H1 (cell line): ENCODE results near the gene LRRC61.

Experiments used
- BRCA1 ChIP-seq: IDR thresholded peaks from 2 replicates; pipeline ENCODE4 v1.6.1; 2012; ENCODE audit warnings: low read depth, low read length, improper control_type of control experiment
- CEBPB ChIP-seq: IDR thresholded peaks from 2 replicates; pipeline ENCODE4 v1.6.1; 2012; ENCODE audit warnings: low read depth, low read length
- CTBP2 ChIP-seq: IDR thresholded peaks from 2 replicates; pipeline ENCODE4 v1.7.0; 2011; ENCODE audit warnings: borderline replicate concordance, mild to moderate bottlenecking, moderate library complexity, mixed read lengths, low read length; ENCODE audit not compliant: insufficient read depth, insufficient read length
- CTCF ChIP-seq, 3 experiments: IDR thresholded peaks; 1 replicate in 2 of 3; 2 replicates in 1 of 3; pipeline versions ENCODE4 v1.5.1 to v1.6.1; 2011; ENCODE audit warnings: low read length in 3 of 3, mild to moderate bottlenecking in 3 of 3, inconsistent platforms in 2 of 3, low read depth in 1 of 3, moderate library complexity in 1 of 3; ENCODE audit not compliant: insufficient read depth in 1 of 3; ENCODE audit errors: control extremely low read depth in 1 of 3
- EGR1 ChIP-seq: IDR thresholded peaks from 2 replicates; pipeline ENCODE4 v1.6.1; 2011; ENCODE audit warnings: low read depth, low read length, borderline replicate concordance
- GABPA ChIP-seq: IDR thresholded peaks from 2 replicates; pipeline ENCODE4 v1.6.1; 2011; ENCODE audit warnings: mild to moderate bottlenecking, low read length, moderate library complexity, borderline replicate concordance; ENCODE audit not compliant: insufficient read depth
- JUN ChIP-seq: IDR thresholded peaks from 2 replicates; pipeline ENCODE4 v1.6.1; 2011; ENCODE audit warnings: low read depth, mild to moderate bottlenecking, improper control_type of control experiment, low read length
- PHF8 ChIP-seq: fragments of 200-600 bp; sonication (generic); conservative IDR thresholded peaks from 2 replicates; pipeline ENCODE4 v1.7.1; 2012; ENCODE audit warnings: low read depth, mild to moderate bottlenecking, inconsistent platforms, low read length, moderate library complexity
- POLR2A ChIP-seq, 2 experiments: IDR thresholded peaks; 1 replicate in 1 of 2; 2 replicates in 1 of 2; pipeline ENCODE4 v1.6.1; 2011; ENCODE audit warnings: low read depth in 2 of 2, low read length in 2 of 2, mild to moderate bottlenecking in 2 of 2; ENCODE audit errors: control extremely low read depth in 1 of 2
- POLR2AphosphoS5 ChIP-seq: IDR thresholded peaks from 2 replicates; pipeline ENCODE4 v1.6.1; 2011; ENCODE audit warnings: low read depth, low read length
- RAD21 ChIP-seq, 2 experiments: IDR thresholded peaks in 1 of 2; conservative IDR thresholded peaks in 1 of 2; 2 replicates each; pipeline ENCODE4 v1.6.1; 2011; ENCODE audit warnings: low read depth in 2 of 2, low read length in 2 of 2, improper control_type of control experiment in 1 of 2, inconsistent platforms in 1 of 2, mild to moderate bottlenecking in 1 of 2, moderate library complexity in 1 of 2
- SP1 ChIP-seq: IDR thresholded peaks from 2 replicates; pipeline ENCODE4 v1.6.1; 2011; ENCODE audit warnings: low read depth, low read length
- TEAD4 ChIP-seq: IDR thresholded peaks from 2 replicates; pipeline ENCODE4 v1.6.1; 2012; ENCODE audit warnings: low read depth, low read length, inconsistent platforms, mixed read lengths
- TF ChIP-seq, protein P1 (sequence below): IDR thresholded peaks from 2 replicates; pipeline ENCODE4 v1.6.1; 2011; ENCODE audit warnings: low read length, improper control_type of control experiment

DNA sequence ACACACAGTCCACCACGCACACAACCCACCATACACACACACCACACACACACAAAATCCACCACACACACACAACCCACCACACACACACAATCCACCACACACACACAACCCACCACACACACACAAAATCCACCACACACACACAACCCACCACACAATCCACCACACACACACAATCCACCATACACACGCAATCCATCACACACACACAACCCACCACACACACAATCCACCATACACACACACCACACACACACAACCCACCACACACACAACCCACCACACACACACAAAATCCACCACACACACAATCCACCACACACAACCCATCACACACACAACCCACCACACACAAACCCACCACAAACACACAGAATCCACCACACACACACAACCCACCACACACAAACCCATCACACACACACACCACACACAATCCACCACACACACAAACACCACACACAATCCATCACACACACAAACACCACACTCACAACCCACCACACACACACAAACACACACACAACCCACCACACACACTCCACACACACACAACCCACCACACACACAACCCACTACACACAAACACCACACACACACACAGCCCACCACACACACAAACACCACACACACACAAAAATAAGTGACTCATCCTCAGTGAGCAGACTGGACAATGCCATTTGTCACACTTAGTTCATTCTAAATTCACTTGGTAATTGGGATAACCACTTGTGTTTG lies 36.6 kb downstream of the LRRC61 start:
- TF ChIP-seq, protein P1, sequence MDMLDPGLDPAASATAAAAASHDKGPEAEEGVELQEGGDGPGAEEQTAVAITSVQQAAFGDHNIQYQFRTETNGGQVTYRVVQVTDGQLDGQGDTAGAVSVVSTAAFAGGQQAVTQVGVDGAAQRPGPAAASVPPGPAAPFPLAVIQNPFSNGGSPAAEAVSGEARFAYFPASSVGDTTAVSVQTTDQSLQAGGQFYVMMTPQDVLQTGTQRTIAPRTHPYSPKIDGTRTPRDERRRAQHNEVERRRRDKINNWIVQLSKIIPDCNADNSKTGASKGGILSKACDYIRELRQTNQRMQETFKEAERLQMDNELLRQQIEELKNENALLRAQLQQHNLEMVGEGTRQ: no peak
- TF ChIP-seq CTCF (IDR thresholded peaks at IDR 0.05; ENCODE audit: control extremely low read depth in 1 of 3, insufficient read depth in 1 of 3, low read depth in 1 of 3, low read length in 3 of 3): no peak
- no peak for TF ChIP-seq POLR2AphosphoS5
- no peak for TF ChIP-seq CEBPB
- no peak for TF ChIP-seq SP1
- TF ChIP-seq JUN: no peak
- no peak for TF ChIP-seq GABPA
- no peak for TF ChIP-seq BRCA1
- TF ChIP-seq TEAD4: no peak
- TF ChIP-seq RAD21 (IDR thresholded peaks at IDR 0.05 in 1 of 2, conservative IDR thresholded peaks at IDR 0.05 in 1 of 2; ENCODE audit: low read depth in 2 of 2, low read length in 2 of 2): no peak
- no peak for TF ChIP-seq PHF8
- TF ChIP-seq POLR2A (IDR thresholded peaks at IDR 0.05; ENCODE audit: control extremely low read depth in 1 of 2, low read depth in 2 of 2, low read length in 2 of 2): no peak
- no peak for TF ChIP-seq CTBP2
- no peak for TF ChIP-seq EGR1
